ENCODE measurements around the gene LIN52.

GRCh38 chr14:74242780-74243042 lies 158.0 kb downstream of the LIN52 start:
- TF ChIP-seq CTCF (IDR thresholded peaks at IDR 0.05) (no peak), SREBF2 (IDR thresholded peaks at IDR 0.05) (no peak), CEBPB (IDR thresholded peaks at IDR 0.05) (no peak)
- TF ChIP-seq, protein P1, sequence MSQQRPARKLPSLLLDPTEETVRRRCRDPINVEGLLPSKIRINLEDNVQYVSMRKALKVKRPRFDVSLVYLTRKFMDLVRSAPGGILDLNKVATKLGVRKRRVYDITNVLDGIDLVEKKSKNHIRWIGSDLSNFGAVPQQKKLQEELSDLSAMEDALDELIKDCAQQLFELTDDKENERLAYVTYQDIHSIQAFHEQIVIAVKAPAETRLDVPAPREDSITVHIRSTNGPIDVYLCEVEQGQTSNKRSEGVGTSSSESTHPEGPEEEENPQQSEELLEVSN (IDR thresholded peaks at IDR 0.05; ENCODE audit: borderline replicate concordance, low read depth) = no peak
- TF ChIP-seq, protein P2, sequence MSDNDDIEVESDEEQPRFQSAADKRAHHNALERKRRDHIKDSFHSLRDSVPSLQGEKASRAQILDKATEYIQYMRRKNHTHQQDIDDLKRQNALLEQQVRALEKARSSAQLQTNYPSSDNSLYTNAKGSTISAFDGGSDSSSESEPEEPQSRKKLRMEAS (IDR thresholded peaks at IDR 0.05) = no peak
